HG02763 (cell line): ENCODE results near the gene CD276.
"Not testable (repeated sequence)": the region's sequence is repeated elsewhere in the genome, so short reads cannot be mapped to it uniquely, and the experiment has no call there.

Experiments used
- ATAC-seq: cut with Tn5 transposase; IDR thresholded peaks from one replicate; pipeline ENCODE4 v1.9.1; 2021; ENCODE audit warnings: mild to moderate bottlenecking, moderate library complexity; ENCODE audit not compliant: unreplicated experiment

The CD276 gene

DNA sequence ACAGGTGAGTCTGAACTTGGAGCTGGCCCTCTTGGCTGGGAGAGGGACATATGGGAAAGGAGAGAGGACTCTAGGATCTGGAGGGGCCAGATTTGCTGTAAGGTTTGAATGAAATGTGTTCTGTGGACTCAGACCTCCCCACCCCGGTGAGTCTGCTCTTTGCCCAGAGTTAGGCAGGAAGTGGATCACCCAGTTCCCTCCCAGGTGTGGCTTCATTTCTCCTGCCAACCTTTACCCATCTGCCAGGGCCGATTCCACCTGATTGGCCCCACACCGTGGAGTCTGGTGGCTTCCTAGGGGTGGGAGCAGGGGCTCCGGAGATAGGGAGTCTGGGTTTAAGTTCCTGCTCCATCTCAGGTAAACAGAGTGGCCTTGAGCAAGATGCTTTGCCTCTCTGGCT is 25.5 kb downstream of the CD276 start:
- ATAC-seq = no peak

DNA sequence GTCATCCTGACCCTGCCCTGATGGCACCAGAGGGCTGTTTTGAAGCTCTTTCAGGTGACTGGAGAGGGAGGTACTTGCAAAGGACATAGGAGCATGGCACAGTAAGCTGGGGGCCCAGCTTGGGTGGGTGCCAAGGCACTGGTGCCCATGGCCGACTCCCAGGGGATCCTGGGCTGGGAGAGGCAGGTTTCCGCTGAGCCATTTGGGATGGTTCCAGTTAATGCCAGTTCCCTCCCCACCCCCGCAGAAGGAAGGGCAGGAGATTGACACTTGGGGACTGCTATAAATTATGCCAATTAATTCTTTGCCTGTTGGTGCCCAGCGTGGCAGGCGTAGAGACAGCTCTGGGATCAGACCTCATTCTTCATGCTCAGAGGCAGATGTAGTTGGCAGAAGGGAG is 26.1 kb downstream of the CD276 start:
- no peak for ATAC-seq

DNA sequence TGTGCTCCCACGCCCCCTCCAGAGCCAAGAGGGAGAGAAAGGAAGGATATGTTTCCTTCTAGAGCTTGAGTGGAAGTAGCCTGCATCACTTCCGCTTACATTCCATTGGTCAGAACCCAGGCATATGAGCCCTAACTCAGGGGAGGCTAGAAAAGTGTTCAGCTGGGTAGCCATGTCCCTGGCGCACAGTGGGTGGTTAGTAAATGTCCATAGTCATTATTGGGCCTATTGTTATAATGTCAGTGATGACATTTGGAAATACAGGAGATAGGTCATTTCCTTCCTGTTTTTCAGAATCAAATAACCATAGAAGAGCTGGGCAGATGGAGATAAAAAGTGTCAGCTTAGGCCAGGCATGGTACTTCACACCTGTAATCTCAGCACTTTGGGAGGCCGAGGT is 27.3 kb downstream of the CD276 start:
- no peak for ATAC-seq

DNA sequence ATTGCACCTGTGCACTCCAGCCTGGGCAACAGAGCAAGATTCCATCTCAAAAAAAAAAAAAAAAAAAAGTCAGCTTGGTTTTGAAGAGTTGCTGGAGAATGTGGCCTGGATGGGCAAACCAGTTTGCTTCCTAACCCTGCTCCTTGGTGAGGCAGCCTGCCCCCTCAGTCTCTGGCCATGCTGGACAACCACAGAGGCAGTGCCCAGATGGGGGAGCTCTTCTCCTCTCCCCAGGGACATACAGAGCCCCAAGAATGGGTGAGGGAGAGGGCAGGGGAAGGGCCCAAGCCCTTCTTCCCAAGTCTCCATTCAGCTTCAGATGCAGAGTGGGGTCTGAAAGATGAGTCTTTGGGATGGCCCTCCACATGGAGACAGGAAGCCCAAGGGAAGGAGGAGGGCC is 27.9 kb downstream of the CD276 start:
- no peak for ATAC-seq

DNA sequence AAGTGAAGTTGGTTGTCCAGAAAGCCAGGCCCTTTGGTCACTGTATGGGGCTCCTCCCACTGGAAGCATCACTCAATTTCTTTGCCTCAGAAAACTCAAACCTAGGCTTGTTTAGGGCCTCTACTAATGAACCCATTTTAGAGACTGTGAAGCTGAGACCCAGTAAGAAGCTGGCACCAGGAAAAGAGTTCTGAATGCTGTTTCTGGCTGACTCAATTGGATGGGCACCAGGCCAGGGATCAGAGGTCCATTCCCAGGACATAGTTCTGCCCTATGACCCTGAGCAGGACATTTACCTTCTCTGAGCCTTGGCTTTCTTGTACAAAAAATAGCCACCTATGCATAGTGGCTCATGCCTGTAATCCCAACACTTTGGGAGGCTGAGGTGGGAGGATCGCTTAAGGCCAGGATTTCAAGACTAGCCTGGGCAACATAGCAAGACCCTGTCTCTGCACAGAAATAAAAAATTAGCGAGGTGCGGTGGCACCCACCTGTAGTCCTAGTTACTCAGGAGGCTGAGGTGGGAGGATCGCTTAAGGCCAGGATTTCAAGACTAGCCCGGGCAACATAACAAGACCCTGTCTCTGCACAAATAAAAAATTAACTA is 30.6 kb downstream of the CD276 start:
- no peak for ATAC-seq

DNA sequence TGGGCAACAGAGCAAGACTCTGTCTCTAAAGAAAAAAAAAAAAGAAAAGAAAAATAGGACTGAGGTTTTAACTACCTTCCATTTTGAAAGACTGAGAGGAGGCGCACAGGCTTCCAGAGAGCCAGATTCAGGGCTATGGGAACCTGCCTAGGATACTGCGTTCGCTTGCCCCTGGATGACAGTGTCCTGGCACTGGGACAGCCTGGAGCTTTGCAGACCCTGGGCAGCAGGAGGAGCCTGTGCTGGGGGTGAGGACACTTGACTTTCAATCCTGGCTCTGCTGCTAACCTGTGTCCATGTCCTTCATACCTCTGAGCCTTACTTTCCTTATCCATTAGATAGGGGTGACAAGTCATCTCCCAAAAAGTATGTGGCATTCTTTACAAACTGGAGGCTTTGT is 31.2 kb downstream of the CD276 start:
- ATAC-seq = no peak

DNA sequence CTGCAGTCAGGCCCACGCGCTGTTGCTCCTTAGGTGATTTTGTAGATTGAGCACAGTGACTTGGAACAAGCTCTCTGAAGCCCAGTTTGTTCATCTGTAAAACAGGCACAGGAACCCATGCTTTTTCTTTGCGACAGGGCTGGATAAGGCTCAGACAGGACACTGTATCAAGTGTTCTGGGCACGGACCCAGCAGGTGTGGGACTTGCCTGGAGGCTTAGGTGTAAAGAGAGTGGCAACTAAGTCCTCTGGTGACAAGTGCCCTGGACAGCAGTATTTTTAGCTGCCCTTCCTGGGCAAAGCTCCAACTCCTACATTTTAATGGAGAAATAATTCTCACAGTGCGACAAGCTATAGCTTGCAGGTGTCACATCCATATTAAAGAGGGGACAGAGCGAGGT is 32.2 kb downstream of the CD276 start:
- no peak for ATAC-seq

DNA sequence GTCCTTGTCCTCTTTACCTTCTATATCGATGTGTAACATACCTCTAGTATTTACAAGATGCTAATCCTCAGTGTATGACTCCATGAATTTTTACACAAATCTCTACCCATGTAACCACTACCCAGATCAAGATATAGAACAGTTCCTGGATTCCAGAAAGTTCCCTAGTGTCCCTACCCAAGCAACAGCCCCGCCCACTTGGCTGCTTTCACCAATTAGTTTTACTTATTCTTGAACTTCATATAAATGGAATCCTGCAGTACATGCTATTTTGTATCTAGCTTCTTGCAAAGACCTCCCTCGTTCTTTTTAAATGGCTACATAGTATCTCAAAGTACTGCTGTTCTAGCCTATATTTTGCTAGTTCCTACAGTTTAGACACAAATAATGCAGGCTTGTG is 33.0 kb downstream of the CD276 start:
- ATAC-seq = no peak

DNA sequence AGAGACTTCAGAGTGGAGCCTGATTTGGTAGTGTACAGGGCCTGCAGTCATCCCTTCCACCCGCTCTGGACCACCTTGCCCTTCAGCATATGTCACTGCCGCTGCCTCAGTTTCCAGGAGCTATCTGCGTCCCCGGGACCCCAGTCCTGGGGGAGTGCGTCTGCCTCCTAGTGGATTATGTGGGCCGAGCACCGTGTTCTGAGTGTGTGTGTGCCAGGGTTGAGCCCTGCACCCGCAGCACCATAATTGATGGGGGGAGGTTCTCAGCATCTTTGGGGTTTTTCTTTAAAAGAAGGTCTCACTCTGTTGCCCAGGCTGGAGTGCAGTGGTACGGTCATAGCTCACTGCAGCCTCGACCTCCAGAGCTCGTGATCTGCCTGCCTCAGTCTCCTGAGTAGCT is 33.6 kb downstream of the CD276 start:
- ATAC-seq = no peak

DNA sequence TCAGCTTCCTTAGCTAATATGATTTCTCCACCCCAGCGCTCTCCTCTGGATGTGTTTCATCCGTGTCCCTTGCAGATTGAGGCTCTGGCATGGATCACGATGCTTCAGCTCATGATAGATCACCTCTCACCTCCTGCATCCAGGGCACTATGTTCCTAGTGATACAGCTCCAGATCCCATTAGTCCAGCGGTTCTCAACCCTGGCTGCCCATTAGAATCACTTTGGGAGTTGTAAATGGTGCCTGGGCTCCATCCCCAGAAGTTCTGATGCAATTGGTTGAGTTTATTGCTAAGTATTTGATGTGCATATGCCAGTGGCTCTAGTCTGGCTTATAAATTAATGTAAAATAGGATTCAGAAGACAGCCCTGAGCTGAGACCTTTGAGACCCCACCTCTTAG is 34.5 kb downstream of the CD276 start:
- ATAC-seq = no peak

DNA sequence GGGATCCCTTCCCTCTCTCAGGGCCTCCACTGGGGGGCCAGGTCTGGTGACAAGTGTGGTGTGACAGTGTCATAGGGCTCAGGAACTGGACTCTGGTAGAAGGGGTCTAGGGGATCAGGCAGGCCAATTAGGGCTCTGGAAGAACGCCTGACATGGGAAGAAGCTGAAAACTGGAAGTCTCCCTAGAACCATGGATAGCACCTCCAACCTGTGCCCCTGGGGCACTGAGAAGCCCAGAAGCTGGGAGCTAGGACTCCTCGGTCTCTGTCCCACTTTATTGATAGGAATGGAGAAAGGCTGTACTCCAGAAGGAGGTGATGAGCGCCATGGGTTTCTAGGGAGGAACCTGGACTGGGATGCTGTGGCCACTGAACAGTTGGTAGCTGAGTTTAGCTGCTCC is 38.2 kb downstream of the CD276 start:
- ATAC-seq = no peak

DNA sequence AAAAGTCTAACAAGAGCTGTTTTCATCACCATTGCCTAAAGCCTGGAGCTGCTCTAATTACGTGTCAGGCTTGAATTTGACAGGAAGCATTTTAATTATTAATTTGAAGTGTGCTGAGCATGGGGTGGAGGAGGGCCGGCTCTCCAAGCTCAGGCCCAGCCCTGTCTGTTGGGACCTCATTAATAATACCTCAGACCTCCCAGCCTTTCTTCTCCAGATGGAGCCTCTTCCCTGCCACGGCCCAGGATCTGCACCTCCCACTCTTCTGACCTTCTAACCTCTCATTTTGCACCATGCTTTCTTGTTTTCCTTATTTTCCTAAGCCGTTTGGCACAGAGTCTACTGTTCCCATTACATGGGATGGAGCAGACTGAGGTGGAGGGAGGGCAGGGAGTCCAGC is 39.0 kb downstream of the CD276 start:
- ATAC-seq = no peak

DNA sequence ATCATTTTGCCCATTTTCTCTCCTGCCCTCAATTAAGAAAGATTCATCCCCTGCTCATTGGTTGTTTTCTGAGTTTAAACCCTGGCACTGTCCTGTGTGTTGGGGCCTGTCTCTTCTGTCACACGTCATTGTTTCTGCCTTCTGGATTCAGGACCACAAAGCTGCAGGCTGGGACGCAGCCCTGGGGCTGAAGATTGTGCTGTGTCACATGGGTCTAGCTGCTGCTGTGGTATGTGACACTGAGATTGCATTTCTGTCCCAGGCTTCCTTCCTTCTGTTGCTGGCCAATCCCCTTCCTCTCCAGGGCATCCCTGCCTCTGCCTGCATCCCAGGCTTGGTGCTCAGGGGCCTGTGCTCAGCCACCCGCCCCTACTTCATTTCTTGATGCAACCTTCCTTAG is 40.0 kb downstream of the CD276 start:
- ATAC-seq = no peak

DNA sequence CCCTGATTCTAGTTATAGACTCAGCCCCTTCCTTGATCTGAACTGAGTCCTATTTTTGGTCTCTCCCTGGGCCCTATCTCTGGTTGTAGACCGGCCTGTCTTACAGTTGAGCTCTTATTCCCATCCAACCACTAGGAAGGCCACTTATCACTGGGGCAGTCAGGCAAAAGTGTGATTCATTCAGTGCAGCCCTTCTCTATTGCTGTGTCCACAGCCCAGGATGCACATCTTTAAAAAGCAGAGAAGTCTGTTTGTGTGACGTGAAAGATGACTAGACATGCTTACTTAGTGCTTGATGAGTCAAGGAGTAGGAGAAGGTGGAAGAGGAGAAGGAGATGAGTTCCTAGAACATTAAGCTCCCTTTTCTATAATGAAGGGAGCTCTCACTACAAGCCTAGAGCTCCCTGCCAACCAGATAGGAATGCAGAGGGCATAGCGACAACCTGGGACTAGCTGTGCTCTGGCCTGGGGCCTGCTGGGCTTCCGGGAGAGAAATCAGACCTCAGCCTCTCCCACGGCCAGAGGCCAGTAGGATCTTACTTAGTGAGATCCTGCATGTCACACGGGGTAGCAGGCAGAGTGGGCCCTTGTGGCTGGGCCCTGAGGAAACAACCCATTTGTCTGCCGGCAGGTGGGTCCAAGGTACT is 43.3 kb downstream of the CD276 start:
- no peak for ATAC-seq

DNA sequence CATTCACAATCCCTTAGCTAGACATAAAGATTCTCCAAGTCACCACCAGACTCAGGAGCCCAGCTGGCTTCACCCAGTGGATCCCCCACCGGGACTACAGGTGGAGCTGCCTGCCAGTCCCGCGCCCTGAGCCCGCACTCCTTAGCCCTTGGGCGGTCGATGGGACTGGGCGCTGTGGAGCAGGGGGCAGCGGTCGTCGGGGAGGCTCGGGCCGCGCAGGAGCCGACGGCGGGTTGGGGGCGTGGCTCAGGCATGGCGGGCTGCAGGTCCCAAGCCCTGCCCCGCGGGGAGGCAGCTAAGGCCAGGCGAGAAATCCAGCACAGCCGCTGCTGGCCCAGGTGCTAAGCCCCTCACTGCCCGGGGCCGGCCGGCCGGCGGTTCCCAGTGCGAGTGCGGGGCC is 47.9 kb downstream of the CD276 start:
- ATAC-seq = not testable (repeated sequence)

DNA sequence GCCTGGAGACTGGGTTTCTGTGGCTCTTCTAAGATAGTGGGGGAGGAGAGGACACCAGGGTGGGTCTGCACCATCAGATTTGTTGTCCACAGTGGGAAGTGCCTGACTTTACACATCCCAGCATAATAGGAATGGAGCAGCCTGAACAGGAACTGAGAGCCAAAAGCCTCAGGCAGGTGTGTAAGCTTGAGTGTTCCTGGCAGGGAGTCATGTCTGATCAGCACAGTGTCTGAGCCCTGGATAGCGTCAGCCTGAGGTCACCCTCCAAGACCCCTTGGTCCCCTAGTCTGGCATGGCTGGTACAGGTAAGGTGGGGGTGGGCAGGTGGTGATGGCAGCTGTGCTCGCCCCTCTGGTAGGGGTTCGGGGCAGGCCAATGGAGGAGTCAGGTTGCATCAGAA is 48.7 kb downstream of the CD276 start:
- ATAC-seq = no peak

DNA sequence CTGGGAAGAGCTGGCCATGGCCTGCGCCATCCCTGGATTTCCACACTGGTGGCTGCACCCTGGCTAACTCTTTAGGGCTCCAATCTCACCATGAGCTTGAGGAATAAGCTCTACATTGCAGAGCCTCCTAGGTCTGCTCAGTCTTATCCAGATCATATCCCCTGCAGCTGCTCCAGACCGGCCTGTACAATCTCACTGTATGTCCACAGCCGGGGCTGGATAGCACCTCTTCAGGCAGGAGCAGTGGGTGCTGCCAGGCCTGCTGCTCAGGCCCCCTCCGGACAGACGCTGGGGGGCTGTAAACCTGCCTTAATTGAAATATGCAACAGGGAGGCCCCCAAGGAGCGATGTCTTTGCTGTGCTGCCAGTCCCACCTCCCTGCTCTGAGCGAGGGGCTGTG is 53.4 kb downstream of the CD276 start:
- no peak for ATAC-seq

DNA sequence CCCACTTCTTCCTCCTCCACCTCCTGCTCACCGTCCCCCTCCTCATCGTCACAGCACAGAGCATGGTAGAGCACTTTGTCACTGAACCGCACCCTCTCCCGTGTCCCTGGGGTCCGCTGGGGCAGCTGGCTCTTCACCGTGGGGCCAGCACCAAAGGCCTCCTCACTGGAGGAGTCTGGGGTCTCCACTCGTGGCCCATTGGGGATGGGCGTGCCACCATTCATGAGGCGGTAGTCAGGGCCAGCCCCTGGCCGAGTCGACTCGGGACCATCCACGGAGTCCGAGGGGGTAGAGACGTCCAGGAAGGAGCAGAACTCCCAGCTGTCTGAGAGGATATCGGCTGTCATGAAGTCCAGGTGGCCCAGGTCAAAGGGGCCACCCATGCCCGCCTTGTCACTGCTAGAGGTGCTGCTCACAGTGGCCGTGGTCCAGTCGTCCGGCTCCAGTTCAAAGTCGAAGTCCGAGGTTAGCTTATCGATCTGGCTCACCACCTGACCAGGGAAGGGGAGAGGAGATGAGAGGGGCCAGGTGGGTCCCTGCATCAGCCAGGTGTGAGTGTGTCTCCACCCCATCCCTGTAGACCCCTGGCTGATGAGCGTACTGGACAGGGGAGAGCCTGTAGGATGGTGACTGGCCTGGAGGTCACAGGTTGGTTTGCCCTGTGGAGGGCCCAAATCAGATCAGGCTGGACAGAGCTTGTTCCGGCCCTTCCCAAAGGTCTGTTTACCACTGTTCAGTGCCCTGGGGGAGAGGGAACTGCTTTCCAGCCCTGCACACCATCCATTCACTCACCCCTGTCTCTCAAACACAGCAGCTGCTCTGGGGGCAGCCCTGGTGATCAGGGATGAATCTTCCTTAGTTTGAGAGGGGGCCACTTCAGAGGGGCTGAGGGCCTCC is 56.2 kb downstream of the CD276 start:
- ATAC-seq = no peak

DNA sequence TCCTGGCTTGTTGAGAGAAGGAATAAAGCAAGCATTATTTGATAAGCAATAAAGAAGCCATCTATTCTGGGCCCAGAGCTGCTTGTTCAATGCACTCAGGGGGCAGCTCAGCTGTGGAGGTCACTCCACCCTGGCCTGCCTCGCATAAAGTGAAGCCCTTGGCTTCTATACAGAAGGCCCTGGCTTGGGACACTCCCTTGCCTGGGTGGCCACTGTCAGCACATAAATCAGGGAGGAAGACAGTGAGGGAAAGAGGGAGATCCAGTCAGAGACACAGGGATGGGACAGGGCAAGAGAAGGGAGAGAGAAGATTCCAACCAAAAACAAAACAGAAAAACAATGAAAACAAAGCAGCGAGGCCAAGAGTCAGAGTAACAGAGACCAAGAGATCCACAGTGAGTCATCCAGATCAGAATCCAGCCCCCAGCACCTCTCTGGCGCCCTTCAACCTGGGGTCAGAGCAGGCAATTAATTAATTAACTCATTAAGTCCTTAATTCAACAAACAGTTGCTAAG is 57.2 kb downstream of the CD276 start:
- no peak for ATAC-seq

DNA sequence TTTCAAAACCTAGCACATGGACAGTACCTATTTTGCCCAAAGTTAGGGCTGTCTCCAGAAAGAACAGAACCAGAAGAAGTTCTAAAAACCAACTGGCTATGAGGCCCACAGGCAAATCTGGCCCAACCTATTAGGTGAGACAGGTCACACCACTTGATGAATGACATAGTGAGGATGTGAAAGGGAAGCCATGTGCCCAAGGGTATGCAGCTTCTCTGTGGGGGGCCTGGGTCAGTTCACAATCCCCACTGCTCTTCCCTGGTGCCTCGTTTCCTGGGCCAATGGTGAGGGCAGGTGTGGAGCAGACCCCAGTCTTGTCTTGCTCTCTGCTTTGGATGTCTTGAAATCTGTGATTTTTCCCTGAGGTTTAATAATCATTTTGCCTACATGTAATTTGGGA is 60.1 kb downstream of the CD276 start:
- ATAC-seq = no peak

DNA sequence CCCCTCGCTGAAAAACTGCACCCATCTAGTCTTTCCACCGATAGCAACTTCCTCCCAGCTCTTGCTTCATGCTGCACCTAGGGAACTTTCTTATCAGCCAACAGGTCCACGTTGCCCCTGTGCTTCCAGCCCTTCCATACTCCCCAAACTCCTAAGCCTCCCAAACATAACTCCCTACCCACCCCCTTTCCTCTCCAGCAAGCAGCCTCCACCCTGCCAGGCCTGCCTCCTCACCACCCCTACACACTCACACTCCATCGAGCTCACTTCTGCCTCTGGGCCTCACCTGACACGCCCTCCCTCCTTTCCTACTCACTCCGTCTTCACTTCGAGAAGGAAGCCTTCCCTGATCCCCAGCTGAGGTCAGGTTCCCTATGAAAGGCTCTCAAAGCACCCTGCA is 60.9 kb downstream of the CD276 start:
- ATAC-seq = no peak

DNA sequence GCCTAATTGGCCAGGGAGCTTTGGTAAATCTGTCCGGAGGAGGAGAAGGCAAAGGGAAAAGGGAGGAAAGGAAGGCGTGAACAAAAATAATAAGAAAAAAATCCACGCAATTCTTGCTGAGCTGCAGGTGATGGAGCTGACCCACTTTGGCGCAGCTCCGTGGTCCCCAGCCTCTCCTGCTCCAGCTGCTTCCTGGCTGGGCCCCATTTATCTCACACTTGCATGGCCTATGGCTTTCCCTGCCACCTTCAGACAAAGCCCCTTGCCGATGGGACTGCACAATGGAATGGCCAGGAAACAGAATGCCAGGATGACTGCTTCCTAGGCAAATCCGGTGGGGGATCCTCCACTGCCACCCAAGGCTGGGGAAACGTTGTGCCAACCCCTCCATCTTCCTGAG is 62.1 kb downstream of the CD276 start:
- ATAC-seq = no peak
